SK-N-SH (cell line): ENCODE data around the gene COL15A1. TPM values are rescaled to one million over a fixed set of nuclear protein-coding genes. Genes with fewer than 3 reads are reported as not detected.

Experiments
- CTCF ChIA-PET: fragments of 300-600, 350-600 bp; formaldehyde crosslinking; extraction: SDS; loops from one replicate; lab custom pipeline; 2021; lab: Yijun Ruan, JAX
- POLR2A ChIA-PET: fragments of 350-600 bp; sonication (Branson Sonifier 250); formaldehyde crosslinking; extraction: SDS; loops from one replicate; lab custom pipeline; 2020; ENCODE audit warnings: antibody characterized with exemption, inconsistent platforms; lab: Yijun Ruan, JAX
- DNase-seq: peaks from one replicate; pipeline ENCODE4 v3.0.0; 2012
- H2AFZ ChIP-seq: fragments of 200-600 bp; sonication (generic); 2 replicates; pipeline ENCODE4 v1.8.1; 2016; ENCODE audit warnings: antibody characterized with exemption, mild to moderate bottlenecking, low read depth
- H3F3A ChIP-seq: fragments of 200-600 bp; sonication (generic); replicated peaks from 2 replicates; pipeline ENCODE3; 2016; ENCODE audit warnings: antibody characterized with exemption, mild to moderate bottlenecking; ENCODE audit not compliant: insufficient read depth
- H3K27ac ChIP-seq, 2 experiments: fragments of 200-500 bp in 1 of 2; fragments of 200-600 bp in 1 of 2; sonication (Bioruptor generic) in 1 of 2; sonication (generic), shearing (Covaris generic) in 1 of 2; 2 replicates each; pipeline versions ENCODE4 v1.5.1 to v1.6.1; 2014 to 2016; ENCODE audit warnings: low read depth in 2 of 2, inconsistent platforms in 1 of 2, low read length in 1 of 2, mild to moderate bottlenecking in 1 of 2, mixed read lengths in 1 of 2
- H3K27me3 ChIP-seq: fragments of 200-600 bp; sonication (generic), shearing (Covaris generic); 2 replicates; pipeline ENCODE4 v1.6.1; 2016; ENCODE audit warnings: mixed run types; ENCODE audit not compliant: insufficient read depth
- H3K36me3 ChIP-seq, 2 experiments: fragments of 200-500 bp in 1 of 2; fragments of 200-600 bp in 1 of 2; sonication (Bioruptor generic) in 1 of 2; sonication (generic) in 1 of 2; replicated peaks in 1 of 2; 2 replicates each; pipeline versions ENCODE3 to v1.5.1; 2014 to 2016; ENCODE audit warnings: low read length in 1 of 2, mild to moderate bottlenecking in 1 of 2; ENCODE audit not compliant: insufficient read depth in 2 of 2, control insufficient read depth in 1 of 2
- H3K4me1 ChIP-seq, 2 experiments: fragments of 200-500 bp in 1 of 2; fragments of 200-600 bp in 1 of 2; sonication (Bioruptor generic) in 1 of 2; sonication (generic), shearing (Covaris generic) in 1 of 2; 2 replicates each; pipeline versions ENCODE4 v1.5.1 to v1.6.1; 2014 to 2016; ENCODE audit warnings: low read depth in 1 of 2, low read length in 1 of 2, mixed run types in 1 of 2; ENCODE audit not compliant: insufficient read depth in 2 of 2, control insufficient read depth in 1 of 2
- H3K4me2 ChIP-seq: fragments of 200-600 bp; sonication (generic), shearing (Covaris generic); 2 replicates; pipeline ENCODE4 v1.6.1; 2017; ENCODE audit warnings: mixed run types
- H3K4me3 ChIP-seq, 2 experiments: fragments of 200-500 bp in 1 of 2; fragments of 200-600 bp in 1 of 2; sonication (Bioruptor generic) in 1 of 2; sonication (generic), shearing (Covaris generic) in 1 of 2; 2 replicates each; pipeline versions ENCODE4 v1.5.1 to v1.8.1; 2014 to 2016; ENCODE audit warnings: low read depth in 2 of 2, inconsistent platforms in 1 of 2, low read length in 1 of 2, mild to moderate bottlenecking in 1 of 2, mixed read lengths in 1 of 2, moderate library complexity in 1 of 2
- H3K79me2 ChIP-seq: fragments of 200-600 bp; sonication (generic); 2 replicates; pipeline ENCODE4 v1.8.1; 2017; ENCODE audit warnings: mild to moderate bottlenecking; ENCODE audit not compliant: insufficient read depth
- H3K9ac ChIP-seq: fragments of 200-600 bp; sonication (generic); 2 replicates; pipeline ENCODE4 v1.6.1; 2017; ENCODE audit warnings: mixed run types
- H3K9me2 ChIP-seq: fragments of 200-600 bp; sonication (generic); 2 replicates; pipeline ENCODE4 v1.6.1; 2017; ENCODE audit warnings: mixed run types
- H3K9me3 ChIP-seq: fragments of 200-600 bp; sonication (generic); 2 replicates; pipeline ENCODE4 v1.6.1; 2017; ENCODE audit warnings: mixed run types, mild to moderate bottlenecking, moderate library complexity
- H4K20me1 ChIP-seq: fragments of 200-600 bp; sonication (generic); 2 replicates; pipeline ENCODE4 v1.6.1; 2017; ENCODE audit warnings: mild to moderate bottlenecking, mixed run types; ENCODE audit not compliant: insufficient read depth
- ELF1 ChIP-seq: IDR thresholded peaks from 2 replicates; pipeline ENCODE4 v1.4.0; 2012
- EZH2phosphoT487 ChIP-seq: fragments of 200-600 bp; sonication (generic); IDR thresholded peaks from 2 replicates; pipeline ENCODE4 v1.6.1; 2017; ENCODE audit warnings: low read depth, mixed run types, mild to moderate bottlenecking, antibody characterized with exemption, moderate library complexity, borderline replicate concordance
- FOXJ3 ChIP-seq: sonication (generic); formaldehyde crosslinking; IDR thresholded peaks from 2 replicates; pipeline ENCODE4 v1.5.1; 2020; ENCODE audit warnings: mild to moderate bottlenecking, missing genetic modification reagents
- FOXM1 ChIP-seq: IDR thresholded peaks from 2 replicates; pipeline ENCODE4 v1.4.0; 2012; ENCODE audit warnings: low read depth, mild to moderate bottlenecking
- GATA2 ChIP-seq: sonication (generic); formaldehyde crosslinking; IDR thresholded peaks from 2 replicates; pipeline ENCODE4 v1.5.0; 2020; ENCODE audit warnings: mild to moderate bottlenecking, missing genetic modification reagents
- IRF3 ChIP-seq: fragments of 150-350 bp; IDR thresholded peaks from 2 replicates; pipeline ENCODE4 v1.6.1; 2016; ENCODE audit warnings: mild to moderate bottlenecking, low read depth, low read length
- JUND ChIP-seq: IDR thresholded peaks from 2 replicates; pipeline ENCODE4 v1.4.0; 2012
- MXI1 ChIP-seq: IDR thresholded peaks from 2 replicates; pipeline ENCODE4 v1.6.1; 2012; ENCODE audit warnings: mild to moderate bottlenecking, low read depth, low read length, improper control_type of control experiment
- PBX3 ChIP-seq: IDR thresholded peaks from 2 replicates; pipeline ENCODE4; 2012
- POLR2AphosphoS5 ChIP-seq: IDR thresholded peaks from 2 replicates; pipeline ENCODE4 v1.6.1; 2012; ENCODE audit warnings: low read depth, low read length
- RAD21 ChIP-seq: IDR thresholded peaks from 2 replicates; pipeline ENCODE4 v1.6.1; 2012; ENCODE audit warnings: mild to moderate bottlenecking, low read length
- RCOR1 ChIP-seq: fragments of 150-350 bp; IDR thresholded peaks from 2 replicates; pipeline ENCODE4 v1.6.1; 2017; ENCODE audit warnings: antibody characterized with exemption, low read length
- RXRA ChIP-seq: IDR thresholded peaks from 2 replicates; pipeline ENCODE4 v1.4.0; 2012; ENCODE audit warnings: low read depth, mild to moderate bottlenecking, borderline replicate concordance
- SMC3 ChIP-seq: IDR thresholded peaks from 2 replicates; pipeline ENCODE4 v1.6.1; 2012; ENCODE audit warnings: low read depth, low read length, improper control_type of control experiment
- TAF1 ChIP-seq: IDR thresholded peaks from 2 replicates; pipeline ENCODE4 v1.6.1; 2012; ENCODE audit warnings: low read depth, mild to moderate bottlenecking, low read length, moderate library complexity, borderline replicate concordance
- TEAD4 ChIP-seq: IDR thresholded peaks from 2 replicates; pipeline ENCODE4 v1.4.0; 2012; ENCODE audit warnings: mild to moderate bottlenecking, borderline replicate concordance; ENCODE audit not compliant: insufficient read depth
- USF1 ChIP-seq: IDR thresholded peaks from 2 replicates; pipeline ENCODE4 v1.4.0; 2012; ENCODE audit warnings: low read depth, borderline replicate concordance
- USF2 ChIP-seq: fragments of 150-350 bp; IDR thresholded peaks from 2 replicates; pipeline ENCODE4 v1.6.1; 2017; ENCODE audit warnings: antibody characterized with exemption, low read length, low read depth, borderline replicate concordance
- YY1 ChIP-seq: IDR thresholded peaks from 2 replicates; pipeline ENCODE4 v1.4.0; 2012; ENCODE audit warnings: low read depth, mild to moderate bottlenecking
- ZBTB33 ChIP-seq: IDR thresholded peaks from 2 replicates; pipeline ENCODE4 v1.4.0; 2012; ENCODE audit warnings: low read depth, borderline replicate concordance
- WGBS: methylation state at CpG from one replicate; pipeline ENCODE4 v1.1.6; 2017; ENCODE audit warnings: low lambda C conversion rate; 5-methylcytosine and 5-hydroxymethylcytosine counted together
- polyA plus RNA-seq, 3 experiments: library from polyadenylated mRNA; depleted of rRNA; stranded (reverse); fragments of >200 nt; gene quantifications; 2 replicates each; pipeline ENCODE4 v1.2.3, GENCODE V29; 2012

COL15A1 gene
- polyA plus RNA-seq, 1 of the 3 experiments (the other 2 are of a cell fraction): 0.84 TPM

GRCh38 chr9:98913705-98914104, 30.0 kb upstream of the COL15A1 start:
- Histone ChIP-seq H3K9me3 (no peaks in the 10 kb centered on the region), H3K9me2 (no peaks in the 10 kb centered on the region), H3K27ac (no peak overlapping the region), H3K4me3 (no peak overlapping the region), H3K4me1 (peaks cover 0 to 5% of the 10 kb centered on the region in 2 experiments; a peak in 2 of 4 replicates), H4K20me1 (no peaks in the 10 kb centered on the region), H3K9ac (no peak overlapping the region), H3K36me3 (no peaks in the 10 kb centered on the region), H3F3A (peaks cover 14% of the 10 kb centered on the region), H2AFZ (no peak overlapping the region), H3K4me2 (no peak overlapping the region), H3K27me3 (no peaks in the 10 kb centered on the region), H3K79me2 (no peaks in the 10 kb centered on the region)
- WGBS: 66% methylated on average over 7 of the region's 7 CpGs
- DNase-seq: no peak
- CTCF ChIA-PET: no interaction called here
- TF ChIP-seq USF2: no peak
- no peak for TF ChIP-seq EZH2phosphoT487
- TF ChIP-seq FOXJ3: no peak
- TF ChIP-seq TAF1: no peak
- no peak for TF ChIP-seq TEAD4
- no peak for TF ChIP-seq YY1
- TF ChIP-seq POLR2AphosphoS5: no peak
- no peak for TF ChIP-seq MXI1
- no peak for TF ChIP-seq IRF3
- no peak for TF ChIP-seq RXRA
- TF ChIP-seq USF1: no peak
- TF ChIP-seq PBX3: no peak
- POLR2A ChIA-PET: no interaction called here

- POLR2A ChIA-PET: no interaction called here
- no peak for TF ChIP-seq RXRA
- TF ChIP-seq USF1: no peak
- TF ChIP-seq RAD21: no peak
- TF ChIP-seq SMC3: no peak
- TF ChIP-seq ZBTB33: no peak
- TF ChIP-seq PBX3: no peak
- TF ChIP-seq TAF1: no peak
- TF ChIP-seq JUND: no peak
- no peak for TF ChIP-seq ELF1
- TF ChIP-seq GATA2 (CRISPR knock-in tag): no peak
- no peak for TF ChIP-seq FOXM1
- TF ChIP-seq RCOR1: no peak
These were observed 28.1 kb upstream of the COL15A1 start for GRCh38 chr9:98915599-98915998.

More at GRCh38 chr9:98915599-98915998, 28.1 kb upstream of the COL15A1 start:
- Histone ChIP-seq H2AFZ (no peak overlapping the region), H3K4me3 (no peak overlapping the region), H3K9me3 (no peaks in the 10 kb centered on the region), H3F3A (no peaks in the 10 kb centered on the region), H3K4me1 (no peaks in the 10 kb centered on the region), H3K9ac (no peak overlapping the region), H3K27ac (no peak overlapping the region), H3K36me3 (no peaks in the 10 kb centered on the region), H3K27me3 (no peaks in the 10 kb centered on the region), H4K20me1 (no peaks in the 10 kb centered on the region), H3K79me2 (no peaks in the 10 kb centered on the region), H3K4me2 (no peak overlapping the region), H3K9me2 (no peaks in the 10 kb centered on the region)
- CTCF ChIA-PET: no interaction called here
- WGBS: 55% methylated on average over 3 of the region's 3 CpGs
- no peak for DNase-seq
